WTC11 (cell line): Measurements from ENCODE around the gene NOX5.
"Not testable (repeated sequence)": the region's sequence is repeated elsewhere in the genome, so short reads cannot be mapped to it uniquely, and the experiment has no call there.

Source experiments
- ELF4 ChIP-seq: sonication (generic); formaldehyde crosslinking; IDR thresholded peaks from 2 replicates; pipeline ENCODE4 v1.8.1; 2022; ENCODE audit warnings: low read depth, mild to moderate bottlenecking, moderate library complexity, missing genetic modification reagents
- EMX1 ChIP-seq: fragments of 250-450 bp; sonication (Bioruptor Pico); IDR thresholded peaks from 2 replicates; pipeline ENCODE4 v1.8.0; 2021; ENCODE audit warnings: mild to moderate bottlenecking
- ESRRA ChIP-seq: sonication (generic); formaldehyde crosslinking; IDR thresholded peaks from 2 replicates; pipeline ENCODE4 v1.8.1; 2022; ENCODE audit warnings: mild to moderate bottlenecking, missing genetic modification reagents, borderline replicate concordance
- FOXP1 ChIP-seq: sonication (generic); formaldehyde crosslinking; IDR thresholded peaks from 2 replicates; pipeline ENCODE4 v1.8.0; 2022; ENCODE audit warnings: missing genetic modification reagents, mild to moderate bottlenecking, moderate library complexity, borderline replicate concordance
- NFE2L1 ChIP-seq: sonication (generic); formaldehyde crosslinking; IDR thresholded peaks from 2 replicates; pipeline ENCODE4 v1.8.1; 2023; ENCODE audit warnings: missing genetic modification reagents
- SMAD3 ChIP-seq: sonication (generic); formaldehyde crosslinking; IDR thresholded peaks from 2 replicates; pipeline ENCODE4 v1.8.0; 2022; ENCODE audit warnings: missing genetic modification reagents, mild to moderate bottlenecking, borderline replicate concordance
- TF ChIP-seq, protein P1 (sequence below): fragments of 200-600 bp; IDR thresholded peaks from 2 replicates; pipeline ENCODE4 v1.8.0; 2022; ENCODE audit warnings: antibody characterized with exemption
- TF ChIP-seq, protein P2 (sequence below): sonication (generic); formaldehyde crosslinking; IDR thresholded peaks from 2 replicates; pipeline ENCODE4 v1.8.1; 2022; ENCODE audit warnings: mild to moderate bottlenecking, missing genetic modification reagents, moderate library complexity, borderline replicate concordance
- TF ChIP-seq, protein P3 (sequence below): sonication (generic); formaldehyde crosslinking; IDR thresholded peaks from 2 replicates; pipeline ENCODE4 v1.8.0; 2022; ENCODE audit warnings: mild to moderate bottlenecking, missing genetic modification reagents
- TF ChIP-seq, protein P4 (sequence below): sonication (generic); formaldehyde crosslinking; IDR thresholded peaks from 2 replicates; pipeline ENCODE4 v1.8.1; 2023; ENCODE audit warnings: mild to moderate bottlenecking, missing genetic modification reagents, borderline replicate concordance
- TF ChIP-seq, protein P5 (sequence below): sonication (generic); formaldehyde crosslinking; IDR thresholded peaks from 2 replicates; pipeline ENCODE4 v1.8.0; 2022; ENCODE audit warnings: missing genetic modification reagents

DNA sequence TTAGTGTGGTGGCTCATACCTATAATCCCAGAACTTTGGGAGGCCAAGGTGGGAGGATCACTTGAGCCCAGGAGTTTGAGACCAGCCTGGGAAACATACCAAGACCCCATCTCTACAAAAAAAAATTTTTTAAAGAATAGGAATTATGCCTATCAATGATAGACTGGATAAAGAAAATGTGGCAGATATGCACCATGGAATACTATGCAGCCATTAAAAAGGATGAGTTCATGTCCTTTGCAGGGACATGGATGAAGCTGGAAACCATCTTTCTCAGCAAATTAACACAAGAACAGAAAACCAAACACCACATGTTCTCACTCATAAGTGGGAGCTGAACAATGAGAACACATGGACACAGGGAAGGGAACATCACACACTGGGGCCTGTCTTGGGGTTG, 54.8 kb downstream of the NOX5 start:
- not testable (repeated sequence) for TF ChIP-seq EMX1, ELF4, NFE2L1, SMAD3, FOXP1, ESRRA (CRISPR knock-in tag)
- TF ChIP-seq, protein P1, sequence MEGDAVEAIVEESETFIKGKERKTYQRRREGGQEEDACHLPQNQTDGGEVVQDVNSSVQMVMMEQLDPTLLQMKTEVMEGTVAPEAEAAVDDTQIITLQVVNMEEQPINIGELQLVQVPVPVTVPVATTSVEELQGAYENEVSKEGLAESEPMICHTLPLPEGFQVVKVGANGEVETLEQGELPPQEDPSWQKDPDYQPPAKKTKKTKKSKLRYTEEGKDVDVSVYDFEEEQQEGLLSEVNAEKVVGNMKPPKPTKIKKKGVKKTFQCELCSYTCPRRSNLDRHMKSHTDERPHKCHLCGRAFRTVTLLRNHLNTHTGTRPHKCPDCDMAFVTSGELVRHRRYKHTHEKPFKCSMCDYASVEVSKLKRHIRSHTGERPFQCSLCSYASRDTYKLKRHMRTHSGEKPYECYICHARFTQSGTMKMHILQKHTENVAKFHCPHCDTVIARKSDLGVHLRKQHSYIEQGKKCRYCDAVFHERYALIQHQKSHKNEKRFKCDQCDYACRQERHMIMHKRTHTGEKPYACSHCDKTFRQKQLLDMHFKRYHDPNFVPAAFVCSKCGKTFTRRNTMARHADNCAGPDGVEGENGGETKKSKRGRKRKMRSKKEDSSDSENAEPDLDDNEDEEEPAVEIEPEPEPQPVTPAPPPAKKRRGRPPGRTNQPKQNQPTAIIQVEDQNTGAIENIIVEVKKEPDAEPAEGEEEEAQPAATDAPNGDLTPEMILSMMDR: not testable (repeated sequence)
- TF ChIP-seq, protein P2, sequence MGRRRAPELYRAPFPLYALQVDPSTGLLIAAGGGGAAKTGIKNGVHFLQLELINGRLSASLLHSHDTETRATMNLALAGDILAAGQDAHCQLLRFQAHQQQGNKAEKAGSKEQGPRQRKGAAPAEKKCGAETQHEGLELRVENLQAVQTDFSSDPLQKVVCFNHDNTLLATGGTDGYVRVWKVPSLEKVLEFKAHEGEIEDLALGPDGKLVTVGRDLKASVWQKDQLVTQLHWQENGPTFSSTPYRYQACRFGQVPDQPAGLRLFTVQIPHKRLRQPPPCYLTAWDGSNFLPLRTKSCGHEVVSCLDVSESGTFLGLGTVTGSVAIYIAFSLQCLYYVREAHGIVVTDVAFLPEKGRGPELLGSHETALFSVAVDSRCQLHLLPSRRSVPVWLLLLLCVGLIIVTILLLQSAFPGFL (CRISPR knock-in tag): not testable (repeated sequence)
- TF ChIP-seq, protein P3, sequence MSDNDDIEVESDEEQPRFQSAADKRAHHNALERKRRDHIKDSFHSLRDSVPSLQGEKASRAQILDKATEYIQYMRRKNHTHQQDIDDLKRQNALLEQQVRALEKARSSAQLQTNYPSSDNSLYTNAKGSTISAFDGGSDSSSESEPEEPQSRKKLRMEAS (CRISPR knock-in tag): not testable (repeated sequence)
- TF ChIP-seq, protein P4, sequence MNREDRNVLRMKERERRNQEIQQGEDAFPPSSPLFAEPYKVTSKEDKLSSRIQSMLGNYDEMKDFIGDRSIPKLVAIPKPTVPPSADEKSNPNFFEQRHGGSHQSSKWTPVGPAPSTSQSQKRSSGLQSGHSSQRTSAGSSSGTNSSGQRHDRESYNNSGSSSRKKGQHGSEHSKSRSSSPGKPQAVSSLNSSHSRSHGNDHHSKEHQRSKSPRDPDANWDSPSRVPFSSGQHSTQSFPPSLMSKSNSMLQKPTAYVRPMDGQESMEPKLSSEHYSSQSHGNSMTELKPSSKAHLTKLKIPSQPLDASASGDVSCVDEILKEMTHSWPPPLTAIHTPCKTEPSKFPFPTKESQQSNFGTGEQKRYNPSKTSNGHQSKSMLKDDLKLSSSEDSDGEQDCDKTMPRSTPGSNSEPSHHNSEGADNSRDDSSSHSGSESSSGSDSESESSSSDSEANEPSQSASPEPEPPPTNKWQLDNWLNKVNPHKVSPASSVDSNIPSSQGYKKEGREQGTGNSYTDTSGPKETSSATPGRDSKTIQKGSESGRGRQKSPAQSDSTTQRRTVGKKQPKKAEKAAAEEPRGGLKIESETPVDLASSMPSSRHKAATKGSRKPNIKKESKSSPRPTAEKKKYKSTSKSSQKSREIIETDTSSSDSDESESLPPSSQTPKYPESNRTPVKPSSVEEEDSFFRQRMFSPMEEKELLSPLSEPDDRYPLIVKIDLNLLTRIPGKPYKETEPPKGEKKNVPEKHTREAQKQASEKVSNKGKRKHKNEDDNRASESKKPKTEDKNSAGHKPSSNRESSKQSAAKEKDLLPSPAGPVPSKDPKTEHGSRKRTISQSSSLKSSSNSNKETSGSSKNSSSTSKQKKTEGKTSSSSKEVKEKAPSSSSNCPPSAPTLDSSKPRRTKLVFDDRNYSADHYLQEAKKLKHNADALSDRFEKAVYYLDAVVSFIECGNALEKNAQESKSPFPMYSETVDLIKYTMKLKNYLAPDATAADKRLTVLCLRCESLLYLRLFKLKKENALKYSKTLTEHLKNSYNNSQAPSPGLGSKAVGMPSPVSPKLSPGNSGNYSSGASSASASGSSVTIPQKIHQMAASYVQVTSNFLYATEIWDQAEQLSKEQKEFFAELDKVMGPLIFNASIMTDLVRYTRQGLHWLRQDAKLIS: not testable (repeated sequence)
- TF ChIP-seq, protein P5, sequence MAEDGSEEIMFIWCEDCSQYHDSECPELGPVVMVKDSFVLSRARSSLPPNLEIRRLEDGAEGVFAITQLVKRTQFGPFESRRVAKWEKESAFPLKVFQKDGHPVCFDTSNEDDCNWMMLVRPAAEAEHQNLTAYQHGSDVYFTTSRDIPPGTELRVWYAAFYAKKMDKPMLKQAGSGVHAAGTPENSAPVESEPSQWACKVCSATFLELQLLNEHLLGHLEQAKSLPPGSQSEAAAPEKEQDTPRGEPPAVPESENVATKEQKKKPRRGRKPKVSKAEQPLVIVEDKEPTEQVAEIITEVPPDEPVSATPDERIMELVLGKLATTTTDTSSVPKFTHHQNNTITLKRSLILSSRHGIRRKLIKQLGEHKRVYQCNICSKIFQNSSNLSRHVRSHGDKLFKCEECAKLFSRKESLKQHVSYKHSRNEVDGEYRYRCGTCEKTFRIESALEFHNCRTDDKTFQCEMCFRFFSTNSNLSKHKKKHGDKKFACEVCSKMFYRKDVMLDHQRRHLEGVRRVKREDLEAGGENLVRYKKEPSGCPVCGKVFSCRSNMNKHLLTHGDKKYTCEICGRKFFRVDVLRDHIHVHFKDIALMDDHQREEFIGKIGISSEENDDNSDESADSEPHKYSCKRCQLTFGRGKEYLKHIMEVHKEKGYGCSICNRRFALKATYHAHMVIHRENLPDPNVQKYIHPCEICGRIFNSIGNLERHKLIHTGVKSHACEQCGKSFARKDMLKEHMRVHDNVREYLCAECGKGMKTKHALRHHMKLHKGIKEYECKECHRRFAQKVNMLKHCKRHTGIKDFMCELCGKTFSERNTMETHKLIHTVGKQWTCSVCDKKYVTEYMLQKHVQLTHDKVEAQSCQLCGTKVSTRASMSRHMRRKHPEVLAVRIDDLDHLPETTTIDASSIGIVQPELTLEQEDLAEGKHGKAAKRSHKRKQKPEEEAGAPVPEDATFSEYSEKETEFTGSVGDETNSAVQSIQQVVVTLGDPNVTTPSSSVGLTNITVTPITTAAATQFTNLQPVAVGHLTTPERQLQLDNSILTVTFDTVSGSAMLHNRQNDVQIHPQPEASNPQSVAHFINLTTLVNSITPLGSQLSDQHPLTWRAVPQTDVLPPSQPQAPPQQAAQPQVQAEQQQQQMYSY (CRISPR knock-in tag): not testable (repeated sequence)
